Hippocampal formation (tissue), 2 donors: ENCODE results near the gene MTM1.

ENCODE experiments used
- DNase-seq, 2 donors: peaks; one replicate each; lab custom pipeline; 2025; lab: John Stamatoyannopoulos, UW

Gene MTM1

GRCh38 chrX:150602743-150603142, 34.3 kb downstream of the MTM1 start:
- no peak for DNase-seq

- no peak for DNase-seq
Measured at GRCh38 chrX:150605603-150606002, 37.2 kb downstream of the MTM1 start.

- DNase-seq: no peak
Measured at GRCh38 chrX:150607201-150607600, 38.8 kb downstream of the MTM1 start.

- no peak for DNase-seq
Measured at GRCh38 chrX:150610043-150610442, 41.6 kb downstream of the MTM1 start.

- DNase-seq: no peak
Measured at GRCh38 chrX:150610446-150610845, 42.0 kb downstream of the MTM1 start.

GRCh38 chrX:150615356-150615755, 46.9 kb downstream of the MTM1 start:
- no peak for DNase-seq

- no peak for DNase-seq
Measured at GRCh38 chrX:150616179-150616862, 47.9 kb downstream of the MTM1 start.

- peak in 1 of 2 donors; percentile 4 for DNase-seq
Measured at GRCh38 chrX:150616863-150617198, 48.4 kb downstream of the MTM1 start.

- DNase-seq: no peak
Measured at GRCh38 chrX:150621652-150622051, 53.2 kb downstream of the MTM1 start.

GRCh38 chrX:150623583-150623982, 55.2 kb downstream of the MTM1 start:
- DNase-seq: no peak

- no peak for DNase-seq
Measured at GRCh38 chrX:150625097-150625496, 56.7 kb downstream of the MTM1 start.

- no peak for DNase-seq
Measured at GRCh38 chrX:150625875-150626274, 57.5 kb downstream of the MTM1 start.

- no peak for DNase-seq
Measured at GRCh38 chrX:150627957-150628356, 59.5 kb downstream of the MTM1 start.

- DNase-seq: no peak
Measured at GRCh38 chrX:150635952-150636351, 67.5 kb downstream of the MTM1 start.

- no peak for DNase-seq
Measured at GRCh38 chrX:150642423-150642822, 74.0 kb downstream of the MTM1 start.

GRCh38 chrX:150643271-150643670, 74.8 kb downstream of the MTM1 start:
- peak in 1 of 2 donors; percentile 5 for DNase-seq

GRCh38 chrX:150643958-150644357, 75.5 kb downstream of the MTM1 start:
- no peak for DNase-seq

GRCh38 chrX:150644422-150644821, 76.0 kb downstream of the MTM1 start:
- no peak for DNase-seq

GRCh38 chrX:150647331-150647730, 78.9 kb downstream of the MTM1 start:
- no peak for DNase-seq

- DNase-seq: no peak
Measured at GRCh38 chrX:150648296-150648940, 80.0 kb downstream of the MTM1 start.

GRCh38 chrX:150649096-150649870, 80.9 kb downstream of the MTM1 start:
- DNase-seq: no peak

- DNase-seq: no peak
Measured at GRCh38 chrX:150651906-150652305, 83.5 kb downstream of the MTM1 start.

- no peak for DNase-seq
Measured at GRCh38 chrX:150655788-150656187, 87.4 kb downstream of the MTM1 start.
